ENCODE results near the gene USE1.

Gene USE1

GRCh38 chr19:17235971-17236777 lies 21.0 kb downstream of the USE1 start:
- DNase-seq (ENCODE audit: low spot score) = peak; percentile 65

DNA sequence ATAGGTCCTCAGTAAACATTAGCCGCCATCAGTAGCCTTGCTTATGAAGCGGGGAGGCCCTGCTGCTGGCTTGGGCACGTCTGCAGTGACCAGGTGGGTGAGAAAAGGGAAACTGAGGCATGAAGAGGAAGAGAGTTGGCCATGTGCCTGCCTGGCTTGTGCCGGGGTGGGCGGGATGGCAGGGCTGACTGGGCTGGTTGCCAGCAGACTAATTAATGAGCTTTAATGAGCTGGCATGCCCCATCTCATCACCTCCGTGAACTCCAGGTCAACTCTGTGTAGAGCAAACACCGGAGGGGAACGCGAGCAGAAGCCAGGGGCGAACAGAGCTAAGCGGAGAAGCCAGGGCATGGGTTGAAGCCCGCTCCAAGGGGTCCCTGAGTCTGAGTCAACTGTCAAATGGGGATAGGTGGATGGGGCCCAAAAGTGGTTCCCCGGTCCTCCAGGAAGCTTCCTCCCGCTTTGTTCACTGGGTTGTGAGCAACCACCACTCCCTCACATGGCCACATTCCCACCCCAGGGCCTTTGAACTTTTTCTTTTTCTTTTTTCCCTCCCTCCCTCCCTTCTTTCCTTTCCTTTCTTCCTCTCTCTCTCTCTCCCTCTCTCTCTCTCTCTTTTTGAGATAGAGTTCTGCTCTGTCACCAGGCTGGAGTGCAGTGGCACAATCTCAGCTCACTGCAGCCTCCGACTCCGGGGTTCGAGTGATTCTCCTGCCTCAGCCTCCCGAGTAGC lies 21.8 kb downstream of the USE1 start:
- DNase-seq (ENCODE audit: low spot score) = no peak

DNA sequence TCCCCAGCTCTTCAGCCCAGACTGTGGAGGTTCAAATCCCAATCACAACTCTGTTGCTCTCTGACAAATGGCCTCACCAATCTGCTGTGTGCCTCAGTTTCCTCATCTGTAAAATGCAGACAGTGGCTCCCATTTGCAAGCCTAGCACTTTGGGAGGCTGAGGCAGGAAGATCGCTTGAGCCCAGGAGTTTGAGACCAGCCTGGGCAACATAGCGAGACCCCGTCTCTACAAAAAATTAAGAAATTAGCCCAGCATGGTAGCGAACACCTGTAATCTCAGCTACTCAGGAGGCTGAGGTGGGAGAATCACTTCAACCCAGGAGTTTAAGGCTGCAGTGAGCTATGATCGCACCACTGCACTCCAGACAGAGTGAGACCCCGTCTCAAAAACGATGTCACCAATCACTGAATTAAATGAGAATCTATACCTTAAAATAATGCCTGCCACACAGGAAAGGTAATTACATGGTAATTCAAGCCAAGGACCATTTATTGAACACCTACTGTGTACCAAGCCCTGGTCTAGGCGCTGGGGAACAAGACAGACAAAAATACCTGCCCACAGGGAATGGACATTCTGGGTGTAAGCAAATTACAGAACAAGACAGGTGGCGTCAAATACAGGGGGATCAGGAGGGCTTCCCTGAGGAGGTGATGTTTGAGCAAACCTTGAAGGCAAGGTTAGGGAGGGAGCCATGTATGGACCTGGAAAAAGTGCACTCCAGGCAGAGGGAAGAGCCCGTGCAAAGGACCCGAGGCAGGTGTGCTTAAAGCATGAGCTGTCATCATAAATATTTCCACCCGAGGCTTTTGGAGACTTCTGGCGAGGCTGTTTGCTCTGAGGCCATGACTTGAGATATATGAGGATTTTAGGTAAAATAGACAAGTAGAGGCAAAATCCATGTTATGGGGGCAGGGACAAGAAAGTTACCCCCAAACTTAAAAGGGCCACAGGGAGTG lies 22.9 kb downstream of the USE1 start:
- DNase-seq (ENCODE audit: low spot score) = no peak

- no peak for DNase-seq (ENCODE audit: low spot score)
Observed at GRCh38 chr19:17240062-17240752, 25.1 kb downstream of the USE1 start.

GRCh38 chr19:17240826-17241399 lies 25.8 kb downstream of the USE1 start:
- DNase-seq (ENCODE audit: low spot score) = no peak

DNA sequence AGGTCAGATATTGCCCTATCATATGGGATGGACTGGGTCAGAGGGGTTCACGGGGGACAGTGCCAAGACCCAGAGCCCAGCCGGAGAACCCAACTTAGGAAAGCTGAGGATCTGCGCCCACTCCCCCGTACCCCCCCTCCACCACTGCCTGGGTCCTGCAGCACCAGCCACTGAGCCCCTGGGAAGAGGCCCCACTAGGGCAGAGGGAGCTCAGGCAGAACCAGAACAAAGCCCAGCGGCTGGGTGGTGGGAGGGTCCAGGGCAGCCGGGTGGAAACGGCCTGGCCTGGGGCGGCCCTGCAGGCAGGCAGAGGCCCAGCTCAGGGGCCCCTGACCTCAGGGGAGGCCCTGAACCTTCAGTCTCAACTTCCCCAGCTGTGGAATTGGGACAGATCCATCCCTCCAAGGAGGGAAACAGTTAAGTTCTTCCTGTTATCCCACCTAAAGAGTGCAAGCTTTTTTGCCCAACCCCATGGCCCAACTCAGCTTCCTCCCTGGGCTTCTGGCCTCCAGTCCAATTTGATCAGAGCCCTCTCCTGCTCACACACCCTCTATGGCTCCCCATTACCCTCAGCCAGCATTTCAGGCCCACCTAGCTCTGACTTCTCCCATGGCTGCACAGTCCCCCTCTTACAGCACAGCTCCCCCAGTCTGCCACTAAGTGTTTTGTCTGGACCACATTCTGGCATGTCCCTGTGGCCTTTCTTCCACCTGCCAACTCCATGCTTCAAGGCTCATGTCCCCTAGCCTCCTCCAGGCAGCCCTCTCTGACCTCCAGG lies 27.5 kb downstream of the USE1 start:
- DNase-seq (ENCODE audit: low spot score) = no peak

GRCh38 chr19:17243211-17243829 lies 28.2 kb downstream of the USE1 start:
- no peak for DNase-seq (ENCODE audit: low spot score)

GRCh38 chr19:17243830-17244617 lies 28.9 kb downstream of the USE1 start:
- DNase-seq (ENCODE audit: low spot score) = peak; percentile 60

DNA sequence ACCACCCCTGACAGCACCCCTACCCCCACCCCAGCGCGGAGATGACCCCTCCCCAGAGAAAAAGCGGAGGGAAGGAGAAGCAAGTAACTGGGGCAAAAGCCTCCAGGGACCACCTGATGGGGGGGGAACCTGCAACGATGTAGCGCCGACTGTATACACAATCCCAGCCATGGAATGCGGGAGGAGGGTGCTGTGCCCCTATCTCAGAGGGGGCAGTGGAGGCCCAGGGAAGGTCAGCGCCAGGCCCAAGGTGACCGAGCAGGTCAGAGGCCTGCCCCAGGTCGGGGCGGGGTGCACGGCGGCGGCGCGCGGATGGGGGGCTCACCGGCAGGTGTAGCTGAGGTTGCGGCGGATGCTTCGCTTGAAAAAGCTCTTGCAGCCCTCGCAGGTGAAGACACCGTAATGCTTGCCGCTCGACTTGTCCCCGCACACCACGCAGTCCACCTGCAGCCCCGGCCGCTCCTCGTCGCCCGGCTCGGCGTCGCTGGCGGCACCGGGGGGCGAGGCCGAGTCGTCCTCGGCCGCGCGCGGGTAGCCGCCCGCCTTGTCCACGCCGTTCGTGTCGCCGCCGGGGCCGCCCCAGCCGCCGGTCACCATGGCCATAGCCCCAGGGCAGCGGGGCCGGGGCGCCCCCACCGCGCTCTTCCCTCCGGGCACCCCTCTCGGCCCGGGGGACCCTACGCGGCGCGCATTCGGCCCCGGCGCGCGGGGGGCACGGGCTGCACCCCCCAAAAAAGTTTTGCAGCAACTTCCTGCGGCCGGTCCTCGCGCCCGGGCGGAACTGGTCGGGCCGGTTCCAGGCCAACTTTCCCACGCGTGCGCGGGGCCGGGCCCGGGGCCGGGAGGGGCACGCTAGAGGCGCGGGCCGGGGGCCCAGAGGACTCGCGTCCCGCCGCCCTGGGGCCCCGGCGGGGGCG lies 29.7 kb downstream of the USE1 start:
- peak; percentile 46 for DNase-seq (ENCODE audit: low spot score)

DNA sequence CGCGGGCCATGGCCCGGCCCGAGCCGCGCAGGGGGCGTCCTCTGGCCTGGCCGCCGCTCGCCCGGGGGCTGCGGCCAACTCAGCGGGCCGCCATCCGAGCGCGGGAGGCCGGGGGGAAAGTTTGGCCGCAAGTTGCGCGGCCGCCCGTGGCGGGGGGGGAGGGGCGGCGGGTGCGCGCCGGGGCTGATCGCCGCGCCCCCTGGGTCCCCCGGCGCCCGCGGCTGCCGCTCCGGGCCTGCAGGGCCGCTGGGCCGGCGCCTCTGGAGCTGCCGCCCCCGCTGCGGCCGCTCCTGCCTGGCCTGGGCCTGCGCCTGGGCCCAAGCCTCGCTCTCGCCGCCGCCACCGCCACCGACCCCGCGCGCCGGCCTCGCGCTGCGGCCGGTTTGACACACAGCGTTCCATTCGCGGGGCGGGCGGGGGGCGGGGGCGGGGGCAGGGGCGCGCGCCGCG lies 30.4 kb downstream of the USE1 start, which contains the start of gene NR2F6:
NR2F6 (minus strand) TSS at position 385 of the 450 bp plus-strand sequence. CDS start 699 bp downstream, outside the sequence.
- no peak for DNase-seq (ENCODE audit: low spot score)

DNA sequence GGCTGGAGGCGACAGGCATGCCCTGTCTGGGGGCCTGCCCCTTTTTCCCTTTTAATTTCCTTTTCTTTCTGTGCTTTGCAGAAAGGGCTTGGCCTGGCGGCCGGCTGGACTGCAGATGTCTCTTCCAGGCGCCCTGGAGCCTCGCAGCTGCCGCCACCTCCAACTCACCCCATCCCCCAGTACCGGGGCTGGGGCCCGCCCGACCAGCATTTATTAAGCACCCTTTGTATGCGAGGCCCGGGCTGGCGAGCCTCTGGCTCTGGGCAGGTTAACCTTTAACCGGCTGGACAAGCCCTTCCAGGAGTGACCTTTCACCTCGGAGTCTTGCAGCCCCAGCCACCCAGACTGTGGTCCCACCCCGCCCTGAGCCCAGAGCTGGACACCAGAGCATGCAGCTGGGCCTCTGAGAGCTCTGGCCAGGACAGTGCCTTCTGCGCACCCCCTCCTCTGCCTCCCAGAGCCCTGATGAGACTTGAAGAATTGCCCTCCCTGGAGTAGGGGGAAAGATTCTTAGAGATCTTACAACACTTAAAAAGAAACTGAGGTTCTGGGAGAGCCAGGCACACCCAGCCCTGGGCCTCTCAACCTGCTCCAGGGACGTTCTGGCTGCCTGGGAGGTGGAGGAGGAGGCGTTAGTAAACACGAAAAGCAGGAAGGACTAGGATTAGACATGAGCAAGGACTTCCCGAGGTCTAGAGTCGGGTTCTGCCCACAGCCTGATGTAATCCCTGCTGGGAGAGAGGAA lies 31.7 kb downstream of the USE1 start:
- DNase-seq (ENCODE audit: low spot score) = peak; percentile 64

DNA sequence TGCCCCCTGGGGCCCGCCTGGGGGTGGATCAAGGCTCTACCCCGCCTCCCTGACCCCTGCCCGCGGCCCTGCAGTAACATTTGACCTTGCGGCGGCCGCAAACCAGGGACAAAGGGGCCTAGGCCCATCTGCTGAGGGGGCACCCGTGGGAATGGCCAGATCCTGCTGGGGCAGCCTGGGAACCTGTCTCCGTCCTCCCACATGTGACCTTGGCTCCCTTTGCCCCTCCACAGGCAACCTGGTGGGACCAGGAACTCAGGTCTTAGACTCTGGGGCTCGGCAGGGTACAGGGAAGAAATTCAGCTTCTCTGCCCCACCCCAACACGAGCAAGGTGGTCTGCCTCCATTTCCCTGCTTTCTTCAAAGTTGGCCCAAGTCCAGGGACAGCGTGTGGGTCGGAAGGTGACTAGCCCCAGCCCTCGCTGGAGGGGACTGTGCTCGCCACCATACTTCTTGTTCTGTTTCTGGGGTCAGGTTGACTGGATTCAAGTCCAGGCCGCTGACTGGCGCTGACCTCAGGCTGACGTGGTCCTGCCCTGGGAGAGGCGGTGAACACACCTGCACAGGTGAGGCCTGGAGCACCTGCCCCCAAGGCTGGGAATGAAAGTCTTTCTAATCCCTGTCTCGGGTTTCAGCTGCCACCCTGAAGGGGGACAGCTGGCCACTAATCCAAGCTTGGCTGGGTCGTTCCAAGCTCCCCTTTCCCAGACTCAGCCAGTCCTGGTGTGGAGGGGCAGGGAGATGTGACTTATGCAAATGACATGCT lies 33.0 kb downstream of the USE1 start:
- DNase-seq (ENCODE audit: low spot score) = no peak

DNA sequence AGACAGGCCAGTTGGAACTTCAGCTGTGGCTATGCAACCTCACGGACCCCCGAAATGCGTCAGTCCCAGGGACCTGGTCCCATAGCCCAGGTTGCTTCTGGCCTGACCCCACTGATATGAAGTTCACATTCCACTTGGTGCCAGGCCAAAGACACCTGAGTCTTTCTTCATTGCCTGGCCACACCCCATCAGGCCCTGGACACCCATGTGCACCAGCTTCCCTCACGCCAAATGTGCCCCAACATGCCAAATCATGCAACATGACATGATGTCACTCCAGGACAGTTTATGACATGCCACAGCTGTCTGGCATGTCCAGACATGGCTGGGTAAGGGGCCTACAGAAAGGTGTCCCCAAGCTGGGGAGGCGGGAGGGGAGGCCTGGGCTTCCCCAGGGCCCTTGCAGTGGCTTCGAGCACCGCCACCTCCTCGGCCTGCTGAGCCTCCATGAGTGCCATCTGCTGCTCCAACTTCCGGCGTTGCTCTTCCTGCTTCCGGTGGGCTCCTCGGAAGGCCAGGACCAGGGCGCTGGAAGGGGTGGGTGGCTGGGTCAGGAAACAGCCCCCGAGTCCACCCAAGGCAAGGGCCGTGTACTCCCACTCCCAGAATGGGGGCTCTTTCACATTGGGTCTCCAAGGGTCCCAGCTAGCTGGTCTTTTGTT lies 34.9 kb downstream of the USE1 start:
- DNase-seq (ENCODE audit: low spot score) = no peak

DNA sequence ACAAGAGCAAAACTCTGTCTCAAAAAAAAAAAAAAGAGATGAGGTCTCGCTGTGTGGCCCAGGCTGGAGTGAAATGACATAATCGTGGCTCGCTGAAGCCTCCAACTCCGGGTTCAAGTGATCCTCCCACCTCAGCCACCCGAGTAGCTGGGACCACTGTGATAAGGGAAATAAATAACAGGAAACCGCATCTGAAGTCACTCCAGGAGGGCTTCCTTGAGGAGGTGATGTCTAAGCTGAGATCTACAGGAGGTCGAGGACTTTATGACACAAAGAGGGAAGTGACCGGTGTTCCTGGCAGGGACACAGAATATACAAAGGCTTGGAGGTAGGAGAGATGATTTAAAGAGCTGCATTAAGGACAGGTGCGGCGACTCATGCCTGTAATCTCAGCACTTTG lies 39.5 kb downstream of the USE1 start:
- DNase-seq (ENCODE audit: low spot score) = no peak

DNA sequence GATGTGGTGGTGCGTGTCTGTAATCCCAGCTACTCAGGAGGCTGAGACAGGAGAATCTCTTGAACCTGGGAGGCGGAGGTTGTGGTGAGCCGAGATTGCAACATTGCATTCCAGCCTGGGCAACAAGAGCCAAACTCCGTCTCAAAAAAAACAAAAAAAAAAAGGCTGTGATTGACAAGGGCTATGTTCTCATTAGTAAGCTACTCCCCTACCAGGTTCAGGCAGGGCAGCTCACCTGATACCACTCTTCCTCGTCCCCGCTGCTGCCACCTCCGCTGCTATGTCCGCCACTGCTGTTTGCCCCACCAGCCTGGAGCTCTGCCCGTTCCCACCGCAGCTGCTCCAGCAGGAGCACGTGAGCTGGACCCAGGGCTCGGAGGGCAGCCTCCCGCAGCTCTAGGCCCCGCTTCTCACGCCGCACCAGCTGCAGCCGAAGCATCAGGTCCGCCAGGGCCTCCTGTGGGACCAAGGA lies 40.0 kb downstream of the USE1 start:
- no peak for DNase-seq (ENCODE audit: low spot score)

- DNase-seq (ENCODE audit: low spot score) = no peak
Observed at GRCh38 chr19:17256130-17256529, 41.0 kb downstream of the USE1 start.

Measured in GM03348 (cell line).